PC-3 (cell line): ENCODE results near the gene CEP70. TPM values are rescaled to one million over a fixed set of nuclear protein-coding genes. Genes with fewer than 3 reads are reported as not detected.

Source experiments
- ATAC-seq: fragments of 200-7000 bp; cut with Tn5 transposase; 2 replicates; pipeline ENCODE4 v1.9.1; 2020; ENCODE audit warnings: mild to moderate bottlenecking, moderate library complexity
- BruUV-seq: library from RNA; stranded (reverse); fragments of 400-500 nt; replicated peaks from 2 replicates; lab custom pipeline; 2021; lab: Mats Ljungman, UMichigan
- CTCF ChIA-PET: fragments of 300-600 bp; sonication (Branson Sonifier 250); formaldehyde crosslinking; loops from one replicate; lab custom pipeline; 2022; ENCODE audit warnings: antibody characterized with exemption; lab: Charles Lee
- POLR2A ChIA-PET: fragments of 300-600 bp; sonication (Branson Sonifier 250); formaldehyde crosslinking; loops from one replicate; lab custom pipeline; 2022; ENCODE audit warnings: antibody characterized with exemption; ENCODE audit not compliant: unreplicated experiment; lab: Charles Lee
- DNase-seq: peaks from one replicate; pipeline ENCODE4 v3.0.0-alpha.2; 2015
- H2AFZ ChIP-seq: fragments of 300-600 bp; sonication (generic); 2 replicates; pipeline ENCODE4 v1.6.0; 2016; ENCODE audit warnings: antibody characterized with exemption, low read length
- H3F3A ChIP-seq: fragments of 300-600 bp; sonication (generic); one replicate; pipeline ENCODE4 v1.6.0; 2017; ENCODE audit warnings: antibody characterized with exemption, low read length, control low read depth, mild to moderate bottlenecking; ENCODE audit not compliant: unreplicated experiment
- H3K27ac ChIP-seq: fragments of 300-600 bp; sonication (generic); 2 replicates; pipeline ENCODE4 v1.5.1; 2016; ENCODE audit warnings: mild to moderate bottlenecking, low read length
- H3K27me3 ChIP-seq: fragments of 300-600 bp; sonication (generic); 2 replicates; pipeline ENCODE4 v1.6.1; 2016; ENCODE audit warnings: low read length, mixed read lengths
- H3K36me3 ChIP-seq: fragments of 300-600 bp; sonication (generic); 2 replicates; pipeline ENCODE4 v1.6.1; 2016; ENCODE audit warnings: low read depth, mixed run types, low read length, mixed read lengths
- H3K4me1 ChIP-seq: fragments of 300-600 bp; sonication (generic); 2 replicates; pipeline ENCODE4 v1.5.1; 2016; ENCODE audit warnings: low read length; ENCODE audit not compliant: insufficient read depth
- H3K4me2 ChIP-seq: fragments of 300-600 bp; sonication (generic); 2 replicates; pipeline ENCODE4 v1.6.0; 2016; ENCODE audit warnings: low read length
- H3K4me3 ChIP-seq: fragments of 300-600 bp; sonication (generic); 2 replicates; pipeline ENCODE4 v1.5.1; 2016; ENCODE audit warnings: mild to moderate bottlenecking, low read length, mixed read lengths
- H3K79me2 ChIP-seq: fragments of 300-600 bp; sonication (generic); 2 replicates; pipeline ENCODE4 v1.6.1; 2017; ENCODE audit warnings: low read length, mixed read lengths
- H3K9ac ChIP-seq: fragments of 300-600 bp; sonication (generic); 2 replicates; pipeline ENCODE4 v1.6.0; 2016; ENCODE audit warnings: mild to moderate bottlenecking, low read length
- H3K9me2 ChIP-seq: fragments of 300-600 bp; sonication (generic); replicated peaks from 2 replicates; pipeline ENCODE4 v1.6.1; 2016; ENCODE audit warnings: mixed run types, low read length, mixed read lengths
- H3K9me3 ChIP-seq: fragments of 300-600 bp; sonication (generic); 2 replicates; pipeline ENCODE4 v1.6.1; 2016; ENCODE audit warnings: low read length, mixed read lengths
- H4K20me1 ChIP-seq: fragments of 300-600 bp; sonication (generic); 2 replicates; pipeline ENCODE4 v1.6.1; 2016; ENCODE audit warnings: low read length, mixed read lengths
- EZH2 ChIP-seq: fragments of 300-600 bp; sonication (generic); IDR thresholded peaks from one replicate; pipeline ENCODE4 v1.6.1; 2017; ENCODE audit warnings: antibody characterized with exemption, mild to moderate bottlenecking, low read length; ENCODE audit not compliant: unreplicated experiment
- EZH2phosphoT487 ChIP-seq: fragments of 300-600 bp; sonication (generic); IDR thresholded peaks from 2 replicates; pipeline ENCODE4 v1.6.1; 2018; ENCODE audit warnings: mild to moderate bottlenecking, antibody characterized with exemption, low read length, borderline replicate concordance
- intact Hi-C: fragments of 100-400 bp; cut with micrococcal nuclease; formaldehyde crosslinking; loops from 2 replicates; pipeline ENCODE4 v1.9.0; 2023
- total RNA-seq: library from RNA; depleted of rRNA; stranded (reverse); fragments of >200 nt; gene quantifications from 2 replicates; pipeline ENCODE4 v1.2.3, GENCODE V29; 2014
- TF ChIP-seq, protein P1 (sequence below): fragments of 300-600 bp; sonication (generic); conservative IDR thresholded peaks from 2 replicates; pipeline ENCODE4 v1.5.1; 2017; ENCODE audit warnings: antibody characterized with exemption, low read depth, mild to moderate bottlenecking, low read length

The CEP70 gene
- total RNA-seq, 1 experiment from 2014 or later = 16.7 TPM

DNA sequence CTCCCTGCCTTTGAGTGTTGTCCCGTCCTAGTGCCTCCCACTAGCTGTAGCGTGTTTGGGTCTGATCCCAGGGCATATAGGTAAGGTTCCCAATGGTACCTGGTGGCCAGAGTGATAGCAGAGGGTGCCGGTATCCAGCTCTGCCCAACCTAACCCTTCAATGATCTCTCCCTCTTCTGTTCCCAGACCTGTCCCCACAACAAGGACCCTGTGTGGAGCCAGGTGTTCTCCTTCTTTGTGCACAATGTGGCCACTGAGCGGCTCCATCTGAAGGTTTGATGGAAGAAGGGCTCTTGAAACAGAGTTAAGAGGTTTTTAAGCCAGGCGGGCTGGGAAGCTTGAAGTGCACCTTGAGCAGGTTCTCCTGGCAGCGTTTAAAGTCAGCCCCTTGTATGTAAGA lies 124.2 kb downstream of the CEP70 start:
- no peaks in the 10 kb centered on the region for H3K79me2 ChIP-seq
- DNase-seq (no peak), ATAC-seq (no peak)
- CTCF ChIA-PET = no interaction called here
- no peaks in the 10 kb centered on the region for H3K27me3 ChIP-seq
- H3K4me1 ChIP-seq = peaks cover 32% of the 10 kb centered on the region
- H3K4me3 ChIP-seq = no peak overlapping the region
- no peak overlapping the region for H3K27ac ChIP-seq
- H3K9ac ChIP-seq = no peak overlapping the region
- POLR2A ChIA-PET = no interaction called here
- no peak for TF ChIP-seq EZH2phosphoT487
- TF ChIP-seq, protein P1, sequence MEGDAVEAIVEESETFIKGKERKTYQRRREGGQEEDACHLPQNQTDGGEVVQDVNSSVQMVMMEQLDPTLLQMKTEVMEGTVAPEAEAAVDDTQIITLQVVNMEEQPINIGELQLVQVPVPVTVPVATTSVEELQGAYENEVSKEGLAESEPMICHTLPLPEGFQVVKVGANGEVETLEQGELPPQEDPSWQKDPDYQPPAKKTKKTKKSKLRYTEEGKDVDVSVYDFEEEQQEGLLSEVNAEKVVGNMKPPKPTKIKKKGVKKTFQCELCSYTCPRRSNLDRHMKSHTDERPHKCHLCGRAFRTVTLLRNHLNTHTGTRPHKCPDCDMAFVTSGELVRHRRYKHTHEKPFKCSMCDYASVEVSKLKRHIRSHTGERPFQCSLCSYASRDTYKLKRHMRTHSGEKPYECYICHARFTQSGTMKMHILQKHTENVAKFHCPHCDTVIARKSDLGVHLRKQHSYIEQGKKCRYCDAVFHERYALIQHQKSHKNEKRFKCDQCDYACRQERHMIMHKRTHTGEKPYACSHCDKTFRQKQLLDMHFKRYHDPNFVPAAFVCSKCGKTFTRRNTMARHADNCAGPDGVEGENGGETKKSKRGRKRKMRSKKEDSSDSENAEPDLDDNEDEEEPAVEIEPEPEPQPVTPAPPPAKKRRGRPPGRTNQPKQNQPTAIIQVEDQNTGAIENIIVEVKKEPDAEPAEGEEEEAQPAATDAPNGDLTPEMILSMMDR = no peak
- no peak for TF ChIP-seq EZH2
- no peaks in the 10 kb centered on the region for H4K20me1 ChIP-seq
- intact Hi-C loops = loop anchor here (10.0 kb wide), 1 partner anchor 225 kb away; no protein-coding TSS in a partner anchor
- H2AFZ ChIP-seq = no peak overlapping the region
- no peaks in the 10 kb centered on the region for H3K9me3 ChIP-seq
- no TSS peak for BruUV-seq
- no peak overlapping the region for H3K4me2 ChIP-seq
- no peaks in the 10 kb centered on the region for H3K9me2 ChIP-seq
- H3F3A ChIP-seq = peaks cover 4% of the 10 kb centered on the region
- H3K36me3 ChIP-seq = no peaks in the 10 kb centered on the region

DNA sequence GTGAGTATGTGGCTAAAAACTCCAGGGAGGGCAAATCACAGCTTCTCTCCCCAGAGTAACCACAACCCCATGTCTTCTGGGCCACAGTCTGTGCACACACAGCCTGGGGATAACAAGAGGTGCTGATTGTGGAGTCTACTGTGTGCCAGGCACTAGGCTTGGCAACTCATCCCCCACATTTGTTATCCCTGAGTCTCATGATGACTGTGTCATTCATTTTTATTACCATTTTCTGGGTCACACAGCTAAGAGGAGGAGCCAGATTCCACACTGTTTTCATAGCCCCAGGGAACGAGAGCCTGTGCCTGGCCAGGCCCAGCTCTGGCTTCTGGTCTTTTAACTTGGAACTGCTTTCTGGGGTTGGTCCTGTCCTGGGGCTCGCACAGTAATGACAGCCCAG lies 125.2 kb downstream of the CEP70 start:
- Histone ChIP-seq H3K9me3 (no peaks in the 10 kb centered on the region), H3K9ac (peak overlapping the region; percentile 16; the same call in 1 of the 2 replicates), H3K4me2 (peak overlapping the region; percentile 61), H3K36me3 (no peaks in the 10 kb centered on the region), H2AFZ (no peak overlapping the region), H3K27me3 (no peaks in the 10 kb centered on the region), H3K4me3 (no peak overlapping the region), H4K20me1 (no peaks in the 10 kb centered on the region), H3K9me2 (no peaks in the 10 kb centered on the region), H3K79me2 (no peaks in the 10 kb centered on the region), H3K27ac (peak overlapping the region; percentile 63), H3K4me1 (peaks cover 32% of the 10 kb centered on the region), H3F3A (peaks cover 4% of the 10 kb centered on the region)
- intact Hi-C loops = loop anchor here (10.0 kb wide), 1 partner anchor 226 kb away; no protein-coding TSS in a partner anchor
- peak; percentile 77 for DNase-seq
- ATAC-seq = peak; percentile 88
- no TSS peak for BruUV-seq
- ChIA-PET POLR2A (no interaction called here), CTCF (no interaction called here)
- TF ChIP-seq, protein P1 = no peak
- no peak for TF ChIP-seq EZH2phosphoT487
- no peak for TF ChIP-seq EZH2

DNA sequence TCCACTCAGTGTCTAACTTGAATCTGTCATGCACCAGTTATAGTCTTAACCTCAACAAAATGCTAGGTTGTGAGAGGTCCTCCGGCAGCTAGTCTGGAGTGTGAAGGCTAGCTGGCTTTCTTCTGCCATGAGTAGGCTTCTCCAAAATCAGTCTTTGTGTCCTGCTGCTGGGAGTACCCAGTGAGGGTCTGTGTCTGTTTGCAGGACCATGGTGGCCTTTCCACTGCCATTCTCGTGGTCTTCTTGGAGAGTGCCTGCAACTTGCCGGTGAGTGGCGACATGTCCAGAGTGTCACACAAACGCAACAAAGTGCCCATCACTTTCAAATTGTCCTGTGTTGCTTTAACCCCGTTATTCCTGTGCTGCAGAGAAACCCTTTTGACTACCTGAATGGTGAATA lies 125.6 kb downstream of the CEP70 start:
- H3K4me1 ChIP-seq = peaks cover 32% of the 10 kb centered on the region
- H3K36me3 ChIP-seq = no peaks in the 10 kb centered on the region
- H3K27me3 ChIP-seq = no peaks in the 10 kb centered on the region
- BruUV-seq = no TSS peak
- ATAC-seq (no peak), DNase-seq (no peak)
- TF ChIP-seq, protein P1 = no peak
- TF ChIP-seq EZH2phosphoT487 (no peak), EZH2 (no peak)
- peak overlapping the region; percentile 61 for H3K4me2 ChIP-seq
- ChIA-PET CTCF (no interaction called here), POLR2A (no interaction called here)
- intact Hi-C loops = loop anchor here (10.0 kb wide), 1 partner anchor 226 kb away; no protein-coding TSS in a partner anchor
- H3F3A ChIP-seq = peaks cover 4% of the 10 kb centered on the region
- H4K20me1 ChIP-seq = no peaks in the 10 kb centered on the region
- H3K4me3 ChIP-seq = no peak overlapping the region
- H3K27ac ChIP-seq = peak overlapping the region; percentile 57
- H3K79me2 ChIP-seq = no peaks in the 10 kb centered on the region
- no peaks in the 10 kb centered on the region for H3K9me2 ChIP-seq
- no peaks in the 10 kb centered on the region for H3K9me3 ChIP-seq
- no peak overlapping the region for H2AFZ ChIP-seq
- H3K9ac ChIP-seq = no peak overlapping the region
